Keratinocyte (primary cell): ENCODE measurements around the gene NHLRC2.

ENCODE experiments used
- EZH2 ChIP-seq: IDR thresholded peaks from one replicate; pipeline ENCODE4 v1.6.1; 2012; ENCODE audit warnings: inconsistent platforms, mild to moderate bottlenecking, low read length, moderate library complexity
- TF ChIP-seq, protein P1 (sequence below), 3 experiments: IDR thresholded peaks in 1 of 3; conservative IDR thresholded peaks in 1 of 3; optimal IDR thresholded peaks in 1 of 3; 2 replicates in 2 of 3; 3 replicates in 1 of 3; pipeline versions ENCODE3 to v1.5.1; 2011; ENCODE audit warnings: low read length in 3 of 3, mild to moderate bottlenecking in 3 of 3, moderate library complexity in 2 of 3, control low read depth in 1 of 3, inconsistent platforms in 1 of 3; ENCODE audit not compliant: insufficient read depth in 2 of 3; ENCODE audit errors: extremely low read depth in 1 of 3

DNA sequence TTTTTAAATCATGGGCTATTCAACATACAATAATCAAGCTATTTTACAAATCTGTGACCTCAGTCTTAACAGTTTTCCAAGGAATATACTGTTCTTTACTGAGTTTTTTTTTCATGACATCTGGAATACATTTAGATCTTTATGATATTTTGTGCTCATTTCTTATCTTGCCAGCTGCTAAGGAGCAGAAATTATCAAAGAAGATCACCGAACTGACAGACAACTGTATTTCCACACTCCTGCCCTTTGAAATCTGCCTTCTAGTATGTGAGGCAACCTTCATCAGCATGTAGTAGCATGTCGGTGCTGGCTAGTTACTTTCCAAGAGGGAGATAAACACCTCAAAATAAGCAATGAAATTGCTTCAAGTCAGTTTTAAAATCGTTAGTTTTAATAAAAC, 66.4 kb downstream of the NHLRC2 start:
- TF ChIP-seq, protein P1, sequence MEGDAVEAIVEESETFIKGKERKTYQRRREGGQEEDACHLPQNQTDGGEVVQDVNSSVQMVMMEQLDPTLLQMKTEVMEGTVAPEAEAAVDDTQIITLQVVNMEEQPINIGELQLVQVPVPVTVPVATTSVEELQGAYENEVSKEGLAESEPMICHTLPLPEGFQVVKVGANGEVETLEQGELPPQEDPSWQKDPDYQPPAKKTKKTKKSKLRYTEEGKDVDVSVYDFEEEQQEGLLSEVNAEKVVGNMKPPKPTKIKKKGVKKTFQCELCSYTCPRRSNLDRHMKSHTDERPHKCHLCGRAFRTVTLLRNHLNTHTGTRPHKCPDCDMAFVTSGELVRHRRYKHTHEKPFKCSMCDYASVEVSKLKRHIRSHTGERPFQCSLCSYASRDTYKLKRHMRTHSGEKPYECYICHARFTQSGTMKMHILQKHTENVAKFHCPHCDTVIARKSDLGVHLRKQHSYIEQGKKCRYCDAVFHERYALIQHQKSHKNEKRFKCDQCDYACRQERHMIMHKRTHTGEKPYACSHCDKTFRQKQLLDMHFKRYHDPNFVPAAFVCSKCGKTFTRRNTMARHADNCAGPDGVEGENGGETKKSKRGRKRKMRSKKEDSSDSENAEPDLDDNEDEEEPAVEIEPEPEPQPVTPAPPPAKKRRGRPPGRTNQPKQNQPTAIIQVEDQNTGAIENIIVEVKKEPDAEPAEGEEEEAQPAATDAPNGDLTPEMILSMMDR (optimal IDR thresholded peaks at IDR 0.05 in 1 of 3, IDR thresholded peaks at IDR 0.05 in 1 of 3, conservative IDR thresholded peaks at IDR 0.05 in 1 of 3; ENCODE audit: extremely low read depth in 1 of 3, insufficient read depth in 2 of 3, low read length in 3 of 3), result no peak
- TF ChIP-seq EZH2, result no peak
